ENCODE measurements around the gene OR4D9.
"Not testable (repeated sequence)": the region's sequence is repeated elsewhere in the genome, so short reads cannot be mapped to it uniquely, and the experiment has no call there.

Gene OR4D9

DNA sequence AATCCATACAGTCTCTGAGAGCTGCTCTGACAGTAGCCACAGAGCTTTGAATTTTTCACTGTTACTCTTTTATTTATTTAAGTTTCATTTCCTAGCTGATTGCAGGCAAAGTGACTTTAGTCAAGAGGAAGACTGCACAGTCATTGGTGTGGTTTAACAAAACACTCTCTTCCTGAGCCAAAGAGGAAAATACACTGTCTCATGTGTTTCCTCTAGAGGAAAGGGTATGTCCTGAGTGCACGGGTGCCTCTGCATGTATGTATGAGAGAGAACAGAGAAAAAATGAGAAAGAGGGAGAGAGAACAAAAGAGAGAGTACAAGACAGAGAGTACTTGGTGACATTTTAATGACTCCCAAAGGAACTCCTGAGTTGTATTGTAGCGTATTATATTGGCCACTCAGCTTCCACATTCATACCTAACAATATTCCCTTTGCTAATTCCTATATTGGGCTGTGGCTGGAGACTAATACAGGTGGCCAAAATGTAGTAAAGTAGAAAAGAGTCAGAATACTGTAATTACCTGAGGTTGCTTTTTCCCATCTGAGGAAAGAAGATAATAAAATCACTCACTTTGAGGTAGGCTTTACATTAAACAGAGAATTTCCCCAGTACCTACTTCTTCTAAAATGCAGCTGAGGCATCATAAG, at the start of gene OR4D9:
Gene OR4D9, plus strand, starts transcription at position 599 of the 649 bp plus-strand sequence. CDS start 3,374 bp downstream, outside the sequence.
- H3K27ac ChIP-seq = no peak within 1 kb of the TSS
- no peak for DNase-seq (ENCODE audit: low read depth, low spot score)

DNA sequence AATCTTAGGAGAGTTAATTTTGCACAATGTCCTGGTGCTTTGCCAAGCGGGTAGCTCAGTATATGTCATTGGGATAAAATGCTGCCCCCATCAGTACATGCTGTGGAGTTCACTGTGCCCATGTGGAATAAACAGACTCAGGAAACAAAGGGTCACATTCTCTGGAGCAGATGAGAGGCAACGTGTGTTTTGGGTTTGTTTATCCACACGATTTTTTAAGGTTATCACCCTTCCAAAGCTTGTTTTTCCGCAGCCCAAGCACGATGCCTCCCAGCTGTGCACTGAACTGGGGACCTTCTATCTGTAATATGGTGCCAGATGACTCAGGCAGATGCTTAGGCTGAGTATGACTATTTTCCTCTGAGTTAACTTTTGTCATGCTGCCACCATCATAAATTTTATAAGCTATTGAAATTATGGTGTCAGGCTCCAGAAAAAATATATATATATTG, 48.1 kb upstream of the OR4D9 start:
- H3K27ac ChIP-seq = no peak overlapping the region
- DNase-seq (ENCODE audit: low read depth, low spot score) = no peak

DNA sequence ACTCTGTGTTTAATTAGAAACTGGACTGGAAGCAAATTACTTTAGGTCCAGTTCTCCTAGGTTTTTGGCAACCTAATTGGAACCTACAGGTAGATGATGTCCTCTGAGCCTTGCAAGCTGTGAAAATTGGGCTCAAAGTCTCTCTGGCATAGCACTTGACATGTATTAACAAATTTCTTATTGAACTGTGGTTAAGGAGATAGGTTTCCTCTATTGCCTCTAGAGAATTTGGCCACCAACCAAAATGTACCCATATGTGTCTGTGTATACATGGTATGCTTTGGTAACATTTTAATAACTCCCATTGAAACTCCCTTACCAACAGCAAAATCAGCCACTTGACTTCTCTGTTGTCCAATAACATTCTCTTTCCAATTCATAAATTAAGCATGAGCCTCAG, 38.3 kb upstream of the OR4D9 start, which contains the start of gene OR4D10:
Gene OR4D10, plus strand, starts transcription at position 301 of the 400 bp plus-strand sequence. CDS start 4,115 bp downstream, outside the sequence.
- H3K27ac ChIP-seq = no peak within 1 kb of the TSS
- DNase-seq (ENCODE audit: low read depth, low spot score) = no peak

DNA sequence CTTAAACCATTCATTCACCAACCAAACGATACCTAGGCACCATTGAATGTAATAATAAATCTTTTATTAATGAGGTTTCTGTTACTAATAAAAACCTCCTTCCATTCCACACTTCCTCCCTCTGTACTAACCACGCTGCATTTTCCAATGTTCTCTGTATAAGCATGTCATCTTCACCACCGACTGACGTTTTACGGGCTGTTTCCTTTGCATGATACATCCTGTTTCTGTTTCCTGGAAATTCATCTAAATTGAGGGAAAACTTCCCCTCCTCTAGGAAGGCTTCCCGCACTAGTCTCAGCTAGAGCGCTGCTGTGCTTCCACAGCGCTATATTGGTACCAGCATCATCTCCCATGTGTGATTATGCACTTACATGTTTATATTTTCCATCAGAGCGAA, 36.2 kb upstream of the OR4D9 start:
- H3K27ac ChIP-seq = no peak overlapping the region
- no peak for DNase-seq (ENCODE audit: low read depth, low spot score)

DNA sequence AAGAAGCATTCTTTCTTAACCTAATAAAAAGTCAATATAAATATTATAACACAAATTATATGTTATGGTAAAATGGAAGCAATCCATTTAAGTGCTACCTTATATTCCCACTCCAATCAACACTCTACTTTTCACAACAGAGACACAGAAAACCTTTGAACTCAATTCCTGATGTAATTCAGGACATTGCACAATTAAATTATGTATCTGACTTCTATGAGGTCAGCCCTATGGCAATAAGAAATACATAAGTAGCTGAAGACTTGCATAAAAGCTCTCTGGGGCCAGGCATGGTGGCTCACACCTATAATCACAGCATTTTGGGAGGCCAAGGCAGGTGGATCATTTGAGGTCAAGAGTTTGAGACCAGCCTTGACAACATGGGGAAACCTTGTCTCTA, 31.4 kb upstream of the OR4D9 start:
- no peak overlapping the region for H3K27ac ChIP-seq
- no peak for DNase-seq (ENCODE audit: low read depth, low spot score)

DNA sequence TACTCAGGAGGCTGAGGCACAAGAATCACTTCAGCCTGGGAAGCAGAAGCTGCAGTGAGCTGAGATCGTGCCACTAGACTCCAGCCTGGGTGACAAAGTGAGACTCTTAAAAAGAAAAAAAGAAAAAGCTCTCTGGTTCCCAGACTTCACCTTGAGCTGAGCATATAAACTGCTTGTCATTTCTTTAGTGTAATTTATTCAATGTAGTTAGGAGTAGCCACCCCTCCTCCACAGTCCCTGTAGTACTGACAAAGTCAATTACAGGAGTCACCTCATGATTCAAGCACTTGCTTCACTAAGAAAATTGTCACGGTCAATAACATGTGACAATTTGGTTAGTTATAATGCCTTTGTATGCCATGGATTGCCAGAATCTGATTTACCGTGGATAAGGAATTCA, 31.0 kb upstream of the OR4D9 start:
- H3K27ac ChIP-seq = no peak overlapping the region
- no peak for DNase-seq (ENCODE audit: low read depth, low spot score)

DNA sequence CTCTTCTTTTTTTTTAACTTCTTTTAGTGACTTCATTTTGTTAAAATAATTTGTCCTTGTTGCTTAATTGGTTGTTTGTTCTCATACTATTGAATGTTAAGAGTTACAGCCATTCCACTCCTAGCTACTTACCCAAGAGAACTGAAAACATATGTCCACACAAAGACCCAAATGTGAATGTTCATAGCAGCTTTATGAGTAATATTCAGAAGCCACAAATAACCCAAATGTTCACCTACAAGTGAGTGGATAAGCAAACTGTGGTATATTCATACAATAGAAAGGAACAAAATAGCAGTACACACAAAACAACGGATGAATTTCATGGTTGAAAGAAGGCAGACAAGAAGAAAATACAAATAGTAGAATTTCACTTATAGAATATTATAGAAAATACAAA, 9.4 kb upstream of the OR4D9 start:
- no peak overlapping the region for H3K27ac ChIP-seq
- no peak for DNase-seq (ENCODE audit: low read depth, low spot score)

DNA sequence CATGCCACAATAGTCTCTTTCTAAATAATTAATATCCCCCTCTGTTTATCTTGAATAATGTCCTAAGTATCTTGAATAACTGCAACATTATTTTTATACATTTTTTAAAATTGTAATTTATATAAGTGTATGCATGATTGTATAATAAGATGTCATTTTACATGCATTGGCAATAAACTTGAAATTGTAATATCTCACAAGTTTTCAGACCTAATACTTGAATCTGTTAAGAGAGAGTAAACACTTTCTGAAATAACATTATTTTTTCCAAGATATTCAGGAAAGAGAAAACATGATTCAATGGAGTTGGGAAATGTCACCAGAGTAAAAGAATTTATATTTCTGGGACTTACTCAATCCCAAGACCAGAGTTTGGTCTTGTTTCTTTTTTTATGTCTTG, 8.1 kb upstream of the OR4D9 start, which contains the start of gene OR4D11:
Gene OR4D11, plus strand, starts transcription at position 301 of the 400 bp plus-strand sequence. Its CDS starts 0 bp downstream, at position 301.
- DNase-seq (ENCODE audit: low read depth, low spot score) = no peak
- H3K27ac ChIP-seq = no peak within 1 kb of the TSS

DNA sequence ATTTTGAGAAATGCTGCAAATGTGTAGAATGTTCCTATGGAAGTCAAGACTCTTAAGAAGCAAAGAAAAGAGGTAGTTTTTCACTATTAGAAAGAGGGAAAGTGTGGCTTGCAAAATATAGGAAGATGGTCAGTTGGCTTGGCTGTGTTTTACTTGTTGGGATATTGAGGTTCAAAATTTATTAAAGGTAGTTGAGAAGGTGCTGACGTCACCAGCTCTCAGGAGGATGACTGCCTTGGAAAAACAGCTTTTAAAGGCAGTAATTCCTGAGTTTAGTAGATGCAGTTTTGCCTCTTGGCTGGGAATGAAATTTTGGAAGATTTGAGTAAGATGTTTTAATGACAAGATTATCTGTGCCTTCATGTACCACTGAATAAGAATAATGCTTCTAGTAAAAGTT, 336 bp downstream of the OR4D9 start:
- no peak for DNase-seq (ENCODE audit: low read depth, low spot score)
- no peak overlapping the region for H3K27ac ChIP-seq

DNA sequence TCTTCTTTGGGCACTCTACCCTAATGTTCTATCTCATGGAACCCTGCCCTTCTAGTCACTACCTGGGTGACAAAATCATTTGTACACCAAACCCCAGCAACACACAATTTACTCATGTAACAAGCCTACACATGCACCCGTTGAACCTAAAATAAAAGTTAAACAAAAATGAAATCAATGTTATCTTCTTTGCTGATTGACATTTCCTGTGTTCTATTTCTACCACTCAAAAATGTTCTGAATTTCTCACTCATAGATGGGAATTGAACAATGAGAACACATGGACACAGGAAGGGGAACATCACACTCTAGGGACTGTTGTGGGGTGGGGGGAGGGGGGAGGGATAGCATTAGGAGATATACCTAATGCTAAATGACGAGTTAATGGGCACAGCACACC, 8.8 kb downstream of the OR4D9 start:
- H3K27ac ChIP-seq = not testable (repeated sequence)

DNA sequence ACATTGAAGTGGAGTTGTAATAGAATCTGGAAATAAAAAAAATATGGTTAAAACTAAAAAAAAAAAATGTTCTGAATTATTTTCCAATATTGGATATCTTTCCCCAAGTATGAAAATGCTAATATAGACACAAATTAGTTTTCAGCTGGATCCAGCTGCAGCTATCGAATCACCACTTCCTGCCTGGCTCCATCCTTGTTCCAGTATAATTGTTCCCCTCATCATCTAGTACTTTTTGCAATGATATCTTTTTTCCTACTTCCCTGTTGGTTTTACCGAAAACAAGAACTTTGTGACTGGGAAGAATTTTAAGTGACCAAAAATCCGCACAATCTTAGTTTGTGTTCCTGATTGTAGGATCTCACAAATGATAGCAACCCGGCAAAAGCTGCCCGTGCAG, 9.4 kb downstream of the OR4D9 start:
- no peak overlapping the region for H3K27ac ChIP-seq
- no peak for DNase-seq (ENCODE audit: low read depth, low spot score)

More for the DNA sequence above, 8.8 kb downstream of the OR4D9 start:
- not testable (repeated sequence) for DNase-seq (ENCODE audit: low read depth, low spot score)

DNA sequence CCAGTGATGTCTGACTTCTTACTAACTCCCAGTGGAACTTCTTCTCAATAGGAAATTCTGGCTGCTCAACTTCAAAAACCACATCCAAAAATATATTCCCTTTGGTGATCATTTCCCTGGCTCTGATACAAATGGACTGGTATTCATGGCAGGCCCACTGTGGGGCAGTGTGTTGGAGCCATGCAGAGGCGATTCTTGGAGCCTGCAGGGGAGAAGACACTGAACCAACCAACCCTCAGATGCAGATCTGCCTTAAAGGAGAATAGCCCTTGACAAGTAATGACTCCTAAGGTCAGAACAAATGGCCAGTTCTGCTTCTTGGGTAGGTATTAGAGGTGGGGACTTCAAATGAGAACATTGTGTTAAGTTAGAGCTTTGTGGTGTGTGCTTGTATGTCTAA, 12.2 kb downstream of the OR4D9 start:
- no peak overlapping the region for H3K27ac ChIP-seq
- no peak for DNase-seq (ENCODE audit: low read depth, low spot score)

DNA sequence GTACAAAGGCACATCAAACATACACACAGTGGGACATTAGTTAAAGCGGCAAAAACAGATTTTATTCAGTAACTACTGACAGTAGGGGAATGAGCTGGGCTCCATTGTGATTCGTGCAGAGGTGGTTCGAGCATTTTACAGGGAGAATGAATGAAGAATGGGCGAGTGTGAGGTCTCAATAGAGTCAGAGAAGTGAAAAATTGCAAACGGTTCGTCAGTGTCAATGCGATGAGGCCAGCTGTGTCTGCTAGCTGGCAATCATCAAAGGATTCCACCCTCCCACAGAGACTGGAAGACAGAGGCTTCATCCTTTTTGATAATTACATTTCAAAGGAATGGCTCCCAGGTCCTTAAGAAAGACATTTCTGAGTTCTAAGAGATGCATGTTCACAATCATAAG, 17.4 kb downstream of the OR4D9 start:
- no peak overlapping the region for H3K27ac ChIP-seq
- no peak for DNase-seq (ENCODE audit: low read depth, low spot score)

DNA sequence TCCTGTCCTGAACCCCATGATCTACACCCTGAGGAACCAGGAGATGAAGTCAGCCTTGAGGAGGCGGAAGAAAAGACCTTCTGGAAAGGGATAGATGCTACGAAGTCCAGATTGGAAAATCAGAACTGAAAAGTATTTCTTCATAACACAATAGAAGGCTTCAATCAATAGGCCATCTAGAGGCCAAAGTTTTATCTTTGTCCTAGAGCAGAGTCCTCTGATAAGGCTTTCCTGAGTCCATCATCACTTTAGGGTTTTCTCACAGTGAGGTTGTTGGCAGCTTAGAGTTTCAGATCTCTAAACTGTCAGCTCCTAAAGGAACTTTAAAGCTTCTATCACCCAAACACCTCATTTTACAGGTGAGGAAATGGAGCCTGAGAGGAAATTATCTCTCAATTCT, 21.3 kb downstream of the OR4D9 start:
- no peak overlapping the region for H3K27ac ChIP-seq
- DNase-seq (ENCODE audit: low read depth, low spot score) = no peak

DNA sequence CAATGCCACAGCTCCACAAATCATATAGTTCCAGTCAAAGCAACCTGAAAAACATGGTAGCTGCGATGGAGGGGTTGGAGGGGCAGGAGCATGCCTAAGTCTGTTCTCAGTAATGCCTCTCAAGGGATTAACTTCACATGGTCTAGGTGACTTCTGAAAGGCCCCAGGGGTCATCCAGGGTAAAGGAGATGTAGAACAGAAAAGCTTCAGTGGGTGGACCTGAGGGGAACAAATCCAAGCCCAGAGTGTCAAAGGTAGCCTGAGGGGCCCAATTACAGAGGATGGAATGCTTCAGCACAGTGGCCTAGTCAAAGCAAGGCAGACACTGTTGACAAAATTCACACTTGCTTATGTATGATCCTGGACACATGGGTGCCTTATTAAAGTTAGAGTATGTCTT, 23.3 kb downstream of the OR4D9 start:
- no peak overlapping the region for H3K27ac ChIP-seq
- DNase-seq (ENCODE audit: low read depth, low spot score) = no peak

DNA sequence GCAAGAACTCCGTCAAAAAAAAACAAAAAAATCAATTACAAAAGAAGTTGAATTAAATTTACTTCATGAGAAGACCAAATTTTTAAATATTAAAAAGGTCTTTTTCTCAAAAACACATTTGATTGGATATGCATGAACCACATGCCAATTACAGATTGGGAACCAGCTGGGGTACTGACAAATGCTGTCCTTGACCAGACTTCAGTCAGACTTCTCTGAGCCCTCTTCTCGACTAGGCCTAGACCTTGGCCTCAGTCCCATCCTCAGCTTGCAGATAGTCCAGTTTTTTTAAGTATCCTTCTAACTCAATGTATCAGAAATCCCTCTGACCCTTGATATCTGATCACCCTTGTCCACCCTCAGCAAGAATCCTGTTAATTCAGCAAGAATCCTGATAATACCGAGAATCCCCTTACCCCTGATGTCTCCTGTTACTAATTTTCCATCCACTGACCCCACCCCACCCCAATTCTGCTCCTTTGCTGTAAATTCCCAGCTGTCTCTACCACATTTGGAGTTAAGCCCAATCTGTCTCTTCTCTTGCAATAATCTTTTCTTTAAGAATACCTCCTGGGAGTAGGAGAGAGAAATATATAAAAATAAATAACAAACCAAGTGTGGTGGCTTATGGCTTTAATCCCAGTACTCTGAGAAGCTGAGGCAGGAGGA, 30.9 kb downstream of the OR4D9 start:
- no peak overlapping the region for H3K27ac ChIP-seq
- DNase-seq (ENCODE audit: low read depth, low spot score) = no peak

DNA sequence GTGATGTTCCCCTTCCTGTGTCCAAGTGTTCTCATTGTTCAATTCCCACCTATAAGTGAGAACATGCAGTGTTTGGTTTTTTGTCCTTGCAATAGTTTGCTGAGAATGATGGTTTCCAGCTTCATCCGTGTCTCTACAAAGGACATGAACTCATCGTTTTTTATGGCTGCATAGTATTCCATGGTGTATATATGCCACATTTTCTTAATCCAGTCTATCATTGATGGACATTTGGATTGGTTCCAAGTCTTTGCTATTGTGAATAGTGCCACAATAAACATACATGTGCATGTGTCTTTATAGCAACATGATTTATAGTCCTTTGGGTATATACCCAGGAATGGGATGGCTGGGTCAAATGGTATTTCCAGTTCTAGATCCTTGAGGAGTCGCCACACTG, 32.4 kb downstream of the OR4D9 start:
- not testable (repeated sequence) for DNase-seq (ENCODE audit: low read depth, low spot score); H3K27ac ChIP-seq

DNA sequence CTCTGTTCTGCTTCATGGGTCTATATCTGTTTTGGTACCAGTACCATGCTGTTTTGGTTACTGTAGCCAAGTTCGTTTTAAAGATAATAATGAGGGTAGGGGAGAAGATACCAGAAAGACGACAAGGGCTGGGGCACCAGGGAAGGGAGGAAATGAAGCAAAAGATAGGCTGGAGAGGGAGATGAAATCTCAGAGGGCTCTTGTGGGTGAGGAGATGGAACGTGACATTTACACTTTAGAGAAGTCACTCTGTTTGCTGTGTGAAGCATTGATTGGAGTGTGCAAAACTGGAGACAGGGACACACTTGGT, 33.5 kb downstream of the OR4D9 start:
- no peak overlapping the region for H3K27ac ChIP-seq
- DNase-seq (ENCODE audit: low read depth, low spot score) = no peak

DNA sequence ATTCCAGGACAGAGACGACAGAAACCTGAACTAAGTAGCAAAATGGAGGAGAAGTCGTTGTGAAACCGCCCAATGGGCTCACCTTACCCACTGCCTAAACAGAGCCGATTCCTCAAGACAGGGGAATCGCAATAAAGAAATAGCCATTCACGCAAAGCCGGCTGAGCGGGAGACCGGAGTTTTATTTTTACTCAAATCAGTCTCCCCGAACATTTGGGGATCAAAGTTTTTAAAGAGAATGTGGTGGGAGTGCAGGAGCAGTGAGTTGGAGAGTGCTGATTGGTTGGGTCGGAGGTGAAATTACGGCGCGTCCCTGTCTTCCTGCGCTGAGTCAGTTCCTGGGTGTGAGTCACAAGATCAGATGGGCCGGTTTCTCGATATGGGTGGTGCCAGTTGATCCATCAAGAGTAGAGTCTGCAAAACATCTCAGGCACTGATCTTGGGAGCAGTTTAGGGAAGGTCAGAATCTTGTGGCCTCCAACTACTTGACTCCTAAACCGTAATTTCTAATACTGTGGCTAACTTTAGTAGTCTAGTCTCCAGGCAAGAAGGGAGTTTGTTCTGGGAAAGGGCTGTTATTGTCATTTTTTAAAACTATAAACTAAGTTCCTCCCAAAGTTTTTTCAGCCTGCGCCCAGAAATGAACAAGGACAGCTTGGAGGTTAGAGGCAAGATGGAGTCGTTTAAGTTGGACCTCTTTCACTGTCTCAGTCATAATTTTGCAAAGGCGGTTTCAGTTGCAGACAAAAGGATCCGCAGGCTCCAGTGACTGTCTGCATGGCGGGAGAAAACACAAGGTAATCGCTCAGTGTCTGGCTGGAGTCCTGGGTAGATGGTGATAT, 34.1 kb downstream of the OR4D9 start:
- no peak for DNase-seq (ENCODE audit: low read depth, low spot score)
- H3K27ac ChIP-seq = no peak overlapping the region

DNA sequence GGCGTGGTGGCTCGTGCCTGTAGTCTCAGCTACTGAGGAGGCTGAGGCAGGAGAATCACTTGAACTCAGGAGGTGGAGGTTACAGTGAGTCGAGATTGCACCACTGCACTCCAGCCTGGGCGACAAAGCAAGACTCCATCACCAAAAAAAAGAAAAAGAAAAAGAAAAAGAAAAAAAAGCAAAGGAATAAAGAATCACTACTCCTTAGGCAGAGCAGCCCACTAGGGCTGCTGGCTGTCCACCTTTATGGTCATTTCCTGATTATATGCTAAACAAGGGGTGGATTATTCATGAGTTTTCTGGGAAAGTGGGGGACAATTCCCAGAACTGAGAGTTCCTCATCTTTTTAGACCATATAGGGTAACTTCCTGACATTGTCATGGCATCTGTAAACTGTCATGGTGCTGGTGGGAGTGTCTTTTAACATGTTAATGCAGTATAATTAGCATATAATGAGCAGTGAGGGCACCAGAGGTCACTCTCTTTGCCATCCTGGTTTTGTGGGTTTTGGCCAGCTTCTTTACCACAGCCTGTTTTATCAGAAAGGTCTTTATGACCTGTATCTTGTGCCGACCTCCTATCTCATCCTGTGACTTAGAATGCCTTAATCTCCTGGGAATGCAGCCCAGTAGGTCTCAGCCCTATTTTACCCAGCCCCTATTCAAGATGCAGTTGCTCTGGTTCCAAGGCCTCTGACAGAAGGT, 36.4 kb downstream of the OR4D9 start:
- not testable (repeated sequence) for DNase-seq (ENCODE audit: low read depth, low spot score); H3K27ac ChIP-seq

DNA sequence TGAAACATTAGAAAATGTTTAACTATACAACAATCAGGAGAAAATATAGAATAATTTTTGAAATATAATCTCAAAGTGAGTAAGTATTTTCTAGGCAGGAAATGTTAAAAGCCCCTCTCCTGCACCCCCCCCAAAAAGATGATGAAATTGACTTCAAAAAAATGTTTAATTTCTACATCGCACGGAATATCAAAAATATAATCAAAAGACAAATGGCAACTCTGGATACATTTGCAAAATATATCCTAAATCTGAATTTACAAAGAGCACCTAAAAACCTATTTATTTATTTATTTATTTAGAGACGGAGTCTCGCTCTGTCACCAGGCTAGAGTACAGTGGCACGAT, 36.9 kb downstream of the OR4D9 start:
- no peak for DNase-seq (ENCODE audit: low read depth, low spot score)
- no peak overlapping the region for H3K27ac ChIP-seq
